NCI-H1694 (cell line): ENCODE data around the gene LSP1.
"Not testable (repeated sequence)": the region's sequence is repeated elsewhere in the genome, so short reads cannot be mapped to it uniquely, and the experiment has no call there.

ENCODE experiments used
- DNase-seq: peaks from one replicate; lab custom pipeline; 2025; lab: John Stamatoyannopoulos, UW

The LSP1 gene

DNA sequence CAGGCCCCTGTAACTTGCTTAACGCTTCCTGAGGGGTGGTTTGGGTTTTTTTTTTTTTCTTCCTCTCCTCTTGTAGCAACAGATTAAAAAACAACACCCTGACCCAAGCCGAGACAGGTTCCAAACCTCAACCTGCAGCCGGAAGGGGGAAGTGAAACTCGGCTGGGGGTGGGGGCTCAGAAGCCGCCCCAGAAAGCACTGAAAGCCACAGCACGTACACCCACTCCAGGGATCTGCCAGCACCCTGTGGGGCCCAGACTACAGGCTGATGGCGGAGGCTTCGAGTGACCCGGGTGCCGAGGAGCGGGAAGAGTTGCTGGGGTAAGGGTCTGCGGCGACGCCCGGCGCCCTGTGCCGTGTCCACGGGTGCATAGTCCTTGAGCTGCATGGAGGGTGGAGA lies at the start of gene LSP1:
Gene LSP1 (plus strand): TSS at position 208 of the 400 bp plus-strand sequence. CDS start 61 bp downstream, at position 269.
- no peak for DNase-seq

DNA sequence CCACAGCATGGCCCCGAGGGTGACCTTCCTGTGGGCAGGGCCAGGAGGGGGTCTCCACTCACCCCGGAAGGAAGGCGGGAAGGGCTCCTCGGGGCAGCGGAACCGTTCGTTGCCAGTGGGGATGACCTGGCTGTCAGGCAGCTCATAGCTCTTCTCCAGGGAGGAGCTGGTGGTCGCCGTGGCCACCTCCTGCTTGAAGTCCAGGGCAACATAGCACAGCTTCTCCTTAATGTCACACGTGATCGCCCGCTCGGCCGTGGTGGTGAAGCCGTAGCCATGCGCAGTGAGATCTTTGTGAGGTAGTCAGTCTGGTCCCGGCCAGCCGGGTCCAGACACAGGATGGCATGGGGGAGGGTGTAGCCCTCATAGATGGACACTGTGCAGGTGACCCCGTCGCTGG lies 49.6 kb upstream of the LSP1 start:
- no peak for DNase-seq

GRCh38 chr11:1803835-1804519 lies 48.9 kb upstream of the LSP1 start:
- not testable (repeated sequence) for DNase-seq

GRCh38 chr11:1805525-1805924 lies 47.4 kb upstream of the LSP1 start:
- DNase-seq: no peak

DNA sequence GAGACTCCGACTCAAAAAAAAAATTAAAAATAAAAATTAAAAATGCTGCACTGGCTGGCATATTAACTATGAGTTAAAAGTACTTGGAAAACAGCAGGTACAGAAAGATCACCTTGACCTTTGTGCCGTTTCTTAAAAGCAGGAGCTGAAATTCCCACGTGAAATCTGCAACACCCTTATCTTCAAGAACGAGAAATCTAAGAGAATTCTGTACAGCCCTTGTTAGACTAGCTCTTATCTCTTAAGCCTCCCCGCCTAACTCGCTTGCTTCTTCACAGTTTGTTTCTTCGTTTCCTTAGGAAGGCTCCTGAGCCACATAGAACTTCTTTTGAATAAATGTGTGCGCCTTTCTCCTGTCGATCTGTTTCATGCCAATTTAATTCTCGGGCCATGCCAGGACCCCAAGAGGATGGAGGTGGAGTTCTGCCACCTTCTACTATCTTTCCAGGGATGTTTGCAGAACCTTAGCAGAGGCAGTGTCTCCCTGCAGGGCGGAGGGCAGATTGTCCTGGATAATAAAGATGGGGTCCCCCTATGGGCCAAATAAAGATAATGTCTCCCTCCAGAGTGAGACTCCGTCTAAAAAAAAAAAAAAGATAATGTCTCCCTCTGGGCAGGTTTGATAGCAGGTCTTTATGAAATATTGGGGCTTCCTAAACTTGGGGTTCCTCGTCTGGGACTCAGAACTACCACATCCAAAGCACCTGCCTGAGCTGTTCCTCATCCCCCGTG lies 45.5 kb upstream of the LSP1 start:
- DNase-seq: no peak

GRCh38 chr11:1810761-1811160 lies 42.1 kb upstream of the LSP1 start:
- no peak for DNase-seq

DNA sequence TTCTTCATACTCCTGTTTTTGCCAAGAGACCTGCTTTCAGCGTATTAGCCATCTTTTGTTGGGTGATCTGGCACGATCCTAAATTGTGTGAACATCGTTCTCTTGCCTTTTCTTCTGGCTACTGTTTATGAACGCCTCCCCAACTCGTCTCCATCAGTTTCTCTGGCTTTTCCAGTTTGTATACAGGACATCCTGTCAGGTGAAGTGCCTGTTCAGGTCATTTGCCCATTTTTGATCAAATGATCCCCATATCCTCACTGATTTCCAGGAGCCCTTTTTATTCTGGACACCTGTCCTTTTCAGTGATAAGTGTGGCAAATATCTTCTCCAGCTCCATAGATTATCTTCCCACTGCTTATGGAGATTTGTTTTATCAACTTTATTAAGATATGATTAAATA lies 40.6 kb upstream of the LSP1 start:
- no peak for DNase-seq

GRCh38 chr11:1812801-1813200 lies 40.1 kb upstream of the LSP1 start:
- DNase-seq: no peak

DNA sequence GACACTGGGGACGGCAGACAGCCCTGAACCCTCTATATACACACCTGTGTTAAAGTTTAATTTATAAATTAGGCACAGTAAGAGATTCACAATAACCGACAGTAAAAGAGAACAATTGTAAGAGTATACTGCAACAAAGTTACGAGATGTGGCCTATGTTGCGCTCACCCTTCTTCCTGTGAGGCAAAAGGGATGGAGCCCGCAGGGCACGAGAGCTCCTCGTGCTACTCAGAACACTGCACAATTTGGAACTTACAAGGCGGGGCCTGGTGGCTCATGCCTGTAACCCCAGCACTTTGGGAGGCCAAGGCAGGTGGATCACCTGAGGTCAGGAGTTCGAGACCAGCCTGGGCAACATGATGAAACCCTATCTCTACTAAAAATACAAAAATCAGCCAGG lies 39.5 kb upstream of the LSP1 start:
- not testable (repeated sequence) for DNase-seq

GRCh38 chr11:1814691-1815090 lies 38.2 kb upstream of the LSP1 start:
- no peak for DNase-seq

DNA sequence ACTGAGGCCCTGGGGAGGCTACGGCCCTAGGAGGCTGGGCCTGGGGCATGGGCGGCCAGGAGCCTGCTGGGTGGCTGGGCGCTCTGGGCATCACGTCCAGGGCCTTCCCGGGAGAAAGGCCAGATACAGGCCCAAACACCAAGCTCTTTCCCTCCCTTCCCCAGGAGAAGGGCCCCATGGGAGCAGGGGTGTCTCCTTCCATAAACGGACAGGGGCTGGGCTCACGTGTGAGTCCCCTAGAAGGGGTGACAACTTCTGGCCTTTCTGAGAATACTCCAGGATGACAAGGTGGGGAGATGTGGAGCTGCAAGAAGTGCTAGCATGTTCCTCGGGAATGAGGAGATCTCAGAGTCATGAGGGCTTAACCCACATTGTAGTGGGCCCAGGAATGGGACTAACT lies 37.6 kb upstream of the LSP1 start:
- DNase-seq: no peak

GRCh38 chr11:1815751-1816150 lies 37.1 kb upstream of the LSP1 start:
- no peak for DNase-seq

DNA sequence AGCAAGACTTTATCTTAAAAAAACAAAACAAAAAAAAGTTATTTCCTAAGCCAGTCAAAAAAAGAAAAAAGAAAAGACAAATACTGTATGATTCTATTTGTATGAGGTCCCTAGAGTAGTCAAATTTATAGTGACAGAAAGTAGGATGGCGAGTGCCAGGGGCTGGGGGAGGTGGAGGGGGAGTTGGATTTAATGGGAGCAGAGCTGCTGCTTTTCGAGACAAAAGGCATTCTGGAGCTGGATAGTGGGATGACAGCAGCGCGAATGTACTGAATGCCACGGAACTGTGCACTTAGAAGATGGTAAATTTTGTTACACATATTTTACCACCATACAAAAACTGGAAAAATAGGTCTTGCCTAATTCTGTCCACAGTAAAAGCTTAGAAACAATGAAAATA lies 35.9 kb upstream of the LSP1 start:
- no peak for DNase-seq

GRCh38 chr11:1817511-1817910 lies 35.4 kb upstream of the LSP1 start:
- DNase-seq: no peak

DNA sequence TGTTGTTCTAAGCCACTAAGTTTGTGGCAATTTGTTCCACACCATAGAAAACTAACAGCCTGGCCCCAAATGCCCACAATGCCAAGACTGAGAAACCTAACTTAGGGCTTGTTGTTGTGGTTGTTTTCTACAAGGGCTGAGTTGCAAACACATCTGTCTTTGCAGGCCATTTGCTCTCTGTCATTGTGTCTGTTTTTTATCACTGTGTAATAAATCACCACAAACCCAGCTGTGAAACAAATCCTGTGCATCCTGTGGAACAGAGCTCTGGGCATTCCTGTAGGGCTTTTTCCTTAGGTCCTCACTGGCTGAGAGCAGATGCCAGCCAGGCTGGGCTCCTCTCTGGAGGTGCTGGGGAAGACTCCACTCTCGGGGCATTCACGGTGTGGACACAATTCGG lies 33.8 kb upstream of the LSP1 start:
- DNase-seq: no peak

DNA sequence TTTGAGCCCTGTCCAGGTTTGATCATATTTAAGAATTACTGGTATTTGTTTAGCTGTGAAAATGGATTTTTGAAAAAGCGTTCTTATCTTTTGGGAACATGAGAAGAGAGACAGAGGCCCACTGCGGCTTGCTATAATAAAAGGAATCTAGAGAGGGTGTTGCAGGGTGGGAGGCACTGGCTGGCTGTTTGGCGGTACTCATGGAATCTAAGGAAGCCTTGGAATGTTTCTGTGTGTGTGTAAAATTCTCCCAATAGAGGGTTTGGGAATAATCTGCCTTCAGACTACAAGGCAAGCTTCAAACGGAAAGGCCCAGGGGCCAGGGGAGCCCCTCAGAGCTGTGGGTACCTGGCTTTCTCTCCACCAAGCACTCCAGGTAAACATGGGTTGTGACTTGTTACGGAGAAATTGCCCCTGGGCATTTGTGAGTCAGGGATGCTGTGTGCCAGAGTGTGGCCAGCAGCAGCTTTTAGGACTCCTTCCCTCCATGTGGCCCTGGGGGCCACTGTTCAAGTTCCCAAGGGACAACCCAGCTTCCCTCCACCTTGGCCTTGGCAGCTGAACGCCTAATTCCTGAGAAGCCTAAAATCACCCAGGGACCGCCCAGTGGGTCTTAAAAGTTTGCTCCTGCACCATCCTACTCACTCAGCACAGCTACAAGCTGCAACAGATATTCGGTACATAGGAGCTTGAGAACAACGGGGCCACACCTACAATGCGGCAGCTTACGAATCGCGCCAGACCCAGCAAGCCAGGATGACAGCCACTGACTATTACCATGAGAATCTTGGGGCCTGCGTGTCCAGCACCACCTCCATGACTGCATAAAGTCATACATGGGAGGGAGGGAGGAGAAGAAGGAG lies 32.2 kb upstream of the LSP1 start:
- no peak for DNase-seq

GRCh38 chr11:1821562-1821961 lies 31.3 kb upstream of the LSP1 start:
- no peak for DNase-seq

- no peak for DNase-seq
Measured at GRCh38 chr11:1822648-1823375, 30.1 kb upstream of the LSP1 start.

GRCh38 chr11:1823376-1824220 lies 29.3 kb upstream of the LSP1 start:
- no peak for DNase-seq

- DNase-seq: no peak
Measured at GRCh38 chr11:1824221-1825038, 28.5 kb upstream of the LSP1 start.
